ENCODE data around the gene C3orf38.
"Not testable (repeated sequence)": the region's sequence is repeated elsewhere in the genome, so short reads cannot be mapped to it uniquely, and the experiment has no call there.

The C3orf38 gene

DNA sequence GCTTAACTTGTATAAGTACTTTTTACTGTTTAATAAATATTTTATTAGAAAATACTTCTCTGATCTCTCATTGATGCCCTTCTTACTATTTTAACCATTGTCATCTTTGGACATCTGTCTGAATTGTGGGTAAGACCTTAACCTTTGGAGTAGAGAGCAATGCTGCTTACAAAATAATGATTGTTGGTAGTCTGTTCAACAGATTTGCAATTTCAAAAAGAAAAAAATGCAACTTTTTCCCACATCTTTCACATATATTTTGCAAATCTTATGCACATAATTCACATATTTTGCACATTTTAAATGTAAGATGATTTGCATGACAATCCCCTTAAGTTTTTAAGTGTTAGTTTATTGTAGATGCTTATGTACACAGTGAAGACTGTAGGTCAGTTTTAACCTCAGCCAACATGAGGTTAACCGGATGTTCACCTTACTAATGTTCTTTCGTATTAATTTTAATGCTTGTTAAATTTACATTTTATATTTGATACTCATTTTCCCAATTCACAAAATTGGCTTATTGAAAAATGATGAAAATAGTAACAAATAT, 16.7 kb downstream of the C3orf38 start:
- no peak for DNase-seq

DNA sequence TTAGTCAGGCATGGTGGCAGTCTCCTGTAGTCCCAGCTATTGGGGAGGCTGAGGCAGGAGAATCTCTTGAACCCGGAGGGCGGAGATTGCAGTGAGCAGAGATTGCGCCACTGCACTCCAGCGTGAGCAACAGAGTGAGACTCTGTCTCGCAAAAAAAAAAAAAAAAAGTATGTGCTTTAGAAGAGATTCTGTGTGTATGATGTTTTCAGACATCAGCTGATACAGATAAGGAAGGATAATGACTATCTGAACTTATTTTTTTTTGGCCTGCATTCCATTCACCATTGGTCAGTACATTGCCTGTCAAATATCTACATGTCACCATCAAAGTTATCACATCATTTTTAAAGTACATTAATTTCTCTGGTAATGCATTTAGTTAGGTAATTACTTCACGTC, 17.4 kb downstream of the C3orf38 start:
- DNase-seq = no peak

DNA sequence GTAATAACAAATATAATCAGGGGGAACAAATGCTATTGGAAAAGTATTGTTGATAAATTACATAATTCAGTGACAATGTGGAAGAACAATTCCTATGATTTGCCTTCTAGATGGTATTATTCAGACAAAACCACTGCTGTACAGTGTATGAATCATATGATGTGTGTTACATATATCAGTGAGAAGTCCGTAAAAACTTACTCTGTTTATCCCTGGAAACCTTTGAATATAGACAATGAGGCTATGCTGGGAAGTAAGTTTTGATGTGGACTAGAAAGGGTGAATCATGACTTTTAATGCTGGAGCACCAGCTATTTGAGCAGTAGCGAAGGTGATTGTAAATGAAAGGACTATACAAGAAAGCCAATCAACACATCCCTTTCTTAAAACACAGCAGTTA, 17.9 kb downstream of the C3orf38 start:
- no peak for DNase-seq

DNA sequence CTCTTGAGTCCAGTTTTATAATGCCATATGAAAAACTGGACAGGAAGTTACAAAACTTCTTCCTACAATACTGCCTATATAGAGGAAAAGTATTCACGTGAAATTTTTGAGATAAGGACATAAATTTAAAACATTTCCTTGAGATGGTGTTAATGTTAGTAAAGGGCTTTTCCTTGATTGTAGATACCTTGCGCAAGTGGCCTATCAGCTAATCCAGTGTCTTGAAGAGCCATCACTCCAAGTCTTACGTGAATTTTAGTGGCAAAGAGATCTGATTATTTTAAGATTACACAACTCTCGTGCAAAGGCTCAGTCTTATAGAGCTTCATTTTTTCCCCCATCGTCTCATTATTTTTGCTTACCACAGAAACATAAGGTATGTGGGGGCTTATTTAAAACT, 18.4 kb downstream of the C3orf38 start:
- no peak for DNase-seq

DNA sequence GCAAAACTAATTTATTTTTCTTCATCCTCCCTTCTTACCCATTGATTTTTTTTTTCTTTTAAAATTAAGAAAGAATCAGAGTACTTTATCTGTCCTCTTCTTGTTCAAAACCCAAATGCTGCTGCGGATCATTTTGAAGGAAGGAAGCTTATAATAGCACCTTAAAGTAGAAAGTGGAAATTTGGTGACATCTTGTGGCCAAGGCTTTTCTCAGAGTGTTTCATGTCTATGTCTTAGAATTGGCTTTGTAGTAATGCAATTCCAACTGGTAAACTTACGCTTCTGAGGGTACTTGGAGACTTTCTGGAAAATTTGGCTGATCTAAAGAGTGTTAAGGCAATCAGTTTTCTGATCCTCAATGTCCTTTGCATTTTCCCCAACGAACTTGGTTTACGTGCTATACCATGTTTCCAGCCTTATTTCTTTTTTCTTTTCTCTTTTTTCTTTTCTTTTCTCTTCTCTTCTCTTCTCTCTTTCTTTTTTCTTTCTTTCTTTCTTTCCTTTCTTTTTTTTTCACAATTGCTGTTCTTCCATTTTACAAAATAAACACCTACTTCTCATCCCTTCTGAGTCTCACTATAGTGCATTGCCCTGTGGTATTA, 30.7 kb downstream of the C3orf38 start:
- DNase-seq = peak; percentile 49

DNA sequence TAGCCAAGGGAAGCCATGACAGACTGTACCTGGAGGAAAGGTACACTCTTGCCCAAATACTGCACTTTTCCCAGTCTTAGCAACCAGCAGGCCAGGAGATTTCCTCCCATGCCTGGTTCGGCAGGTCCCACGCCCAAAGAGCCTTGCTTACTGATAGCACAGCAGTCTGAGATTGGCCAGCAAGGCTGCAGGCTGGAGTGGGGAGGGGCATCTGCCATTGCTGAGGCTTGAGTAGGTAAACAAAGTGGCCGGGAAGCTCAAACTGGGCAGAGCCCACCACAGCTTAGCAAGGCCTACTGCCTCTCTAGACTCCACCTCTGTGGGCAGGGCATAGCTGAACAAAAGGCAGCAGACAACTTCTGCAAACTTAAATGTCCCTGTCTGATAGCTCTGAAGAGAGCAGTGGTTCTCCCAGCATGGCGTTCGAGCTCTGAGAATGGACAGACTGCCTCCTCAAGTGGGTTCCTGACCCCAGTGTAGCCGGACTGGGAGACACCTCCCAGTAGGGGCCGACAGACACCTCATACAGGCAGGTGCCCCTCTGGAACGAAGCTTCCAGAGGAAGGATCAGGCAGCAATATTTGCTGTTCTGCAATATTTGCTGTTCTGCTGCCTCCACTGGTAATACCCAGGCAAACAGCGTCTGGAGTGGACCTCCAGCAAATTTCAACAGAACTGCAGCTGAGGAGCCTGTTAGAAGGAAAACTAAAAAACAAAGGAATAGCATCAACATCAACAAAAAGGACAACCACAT, 32.6 kb downstream of the C3orf38 start:
- DNase-seq = not testable (repeated sequence)

GRCh38 chr3:88188436-88188835, 38.7 kb downstream of the C3orf38 start:
- DNase-seq = no peak

- DNase-seq = peak; percentile 22
These were observed 39.6 kb downstream of the C3orf38 start for GRCh38 chr3:88189361-88189810.

- no peak for DNase-seq
These were observed 42.2 kb downstream of the C3orf38 start for GRCh38 chr3:88191872-88192409.

DNA sequence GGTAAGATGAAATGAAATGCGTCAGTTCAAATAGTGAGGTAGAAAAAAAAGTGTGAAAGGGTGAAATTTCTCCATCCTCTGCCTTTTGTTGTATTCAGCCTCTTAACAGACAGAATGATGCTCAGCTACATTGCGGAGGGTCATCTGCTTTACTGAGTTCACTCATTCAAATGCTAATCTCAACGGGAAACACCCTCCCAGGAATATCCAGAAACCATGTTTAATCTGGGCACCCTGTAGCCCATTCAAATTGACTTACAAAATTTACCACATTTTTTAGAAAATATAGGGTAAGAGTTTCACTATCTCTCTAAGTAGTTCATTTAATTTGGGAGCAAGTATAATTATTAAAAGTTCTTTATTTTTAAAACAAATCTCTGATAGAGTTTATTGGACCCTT, 42.9 kb downstream of the C3orf38 start:
- no peak for DNase-seq

GRCh38 chr3:88195951-88196434, 46.2 kb downstream of the C3orf38 start:
- peak; percentile 27 for DNase-seq

DNA sequence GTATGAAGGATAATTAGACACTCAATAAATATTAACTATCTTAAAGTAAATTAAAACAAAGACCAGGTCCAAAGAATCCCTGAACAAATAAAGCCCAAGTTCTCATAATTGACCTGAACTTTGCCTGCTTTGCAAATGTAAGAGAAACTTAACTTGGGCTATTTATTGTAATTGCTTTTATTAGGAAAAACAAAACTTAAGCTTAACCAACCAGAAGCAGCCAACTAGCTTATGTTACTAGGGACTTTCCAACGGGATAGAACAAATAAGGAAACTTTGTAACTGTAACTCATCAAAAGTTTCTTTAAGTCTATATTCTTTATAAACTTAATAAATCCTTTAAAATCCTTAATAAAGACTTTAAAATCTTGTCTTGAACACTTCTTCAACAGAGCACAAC, 48.4 kb downstream of the C3orf38 start:
- no peak for DNase-seq

GRCh38 chr3:88203642-88204055, 53.9 kb downstream of the C3orf38 start:
- DNase-seq = peak; percentile 49

Data from activated CD4-positive, alpha-beta T cell treated with anti-CD3 and anti-CD28 coated beads, Interleukin-2, amount 50 U/mL, for 16 hours (primary cell).